Omental fat pad (tissue), 4 donors: ENCODE results near the gene SIGLEC9. TPM values are rescaled to one million over a fixed set of nuclear protein-coding genes. Genes with fewer than 3 reads are reported as not detected.

ENCODE experiments used
- ATAC-seq: fragments of 150-250 bp; one replicate; pipeline ENCODE4 v1.9.1; 2016; ENCODE audit warnings: mild to moderate bottlenecking, moderate library complexity; ENCODE audit not compliant: low FRiP score
- DNase-seq: peaks from one replicate; pipeline ENCODE4 v3.0.0-alpha.2; 2019; ENCODE audit warnings: low spot score
- total RNA-seq, 4 donors: library from RNA; depleted of rRNA; stranded (reverse); fragments of >200 nt; gene quantifications; one replicate each; pipeline ENCODE4 v1.1.0, GENCODE V29; 2016
- TF ChIP-seq, protein P1 (sequence below), 3 donors: fragments of 450-650 bp; IDR thresholded peaks; one replicate each; pipeline ENCODE4 v1.5.1; 2016 to 2017; ENCODE audit warnings: antibody characterized with exemption in 3 of 3, mild to moderate bottlenecking in 3 of 3, moderate library complexity in 2 of 3

SIGLEC9 gene
- total RNA-seq, 4 donors from 2014 or later: 3.5 to 25.0 (median 20.4) TPM

DNA sequence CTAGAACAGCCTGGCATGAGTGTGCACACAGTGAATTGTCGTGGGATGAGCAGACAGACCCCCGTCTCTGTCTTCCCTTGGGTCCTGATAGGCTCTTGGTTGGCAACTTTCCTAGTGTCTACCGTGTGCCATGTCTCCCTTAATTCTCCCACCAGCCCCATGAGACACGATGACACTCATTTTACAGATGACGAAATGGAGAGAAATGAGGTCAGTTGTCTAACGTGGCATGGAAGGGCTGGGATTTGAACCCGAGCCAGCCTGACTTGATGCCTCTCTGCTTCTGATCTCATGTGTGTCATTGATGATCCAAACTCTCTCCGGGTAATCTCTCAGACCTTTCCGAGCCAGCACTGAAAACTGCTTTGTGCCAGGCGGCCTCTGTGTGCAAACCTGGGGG is 33.6 kb upstream of the SIGLEC9 start:
- ATAC-seq (no peak), DNase-seq (no peak)
- TF ChIP-seq, protein P1, sequence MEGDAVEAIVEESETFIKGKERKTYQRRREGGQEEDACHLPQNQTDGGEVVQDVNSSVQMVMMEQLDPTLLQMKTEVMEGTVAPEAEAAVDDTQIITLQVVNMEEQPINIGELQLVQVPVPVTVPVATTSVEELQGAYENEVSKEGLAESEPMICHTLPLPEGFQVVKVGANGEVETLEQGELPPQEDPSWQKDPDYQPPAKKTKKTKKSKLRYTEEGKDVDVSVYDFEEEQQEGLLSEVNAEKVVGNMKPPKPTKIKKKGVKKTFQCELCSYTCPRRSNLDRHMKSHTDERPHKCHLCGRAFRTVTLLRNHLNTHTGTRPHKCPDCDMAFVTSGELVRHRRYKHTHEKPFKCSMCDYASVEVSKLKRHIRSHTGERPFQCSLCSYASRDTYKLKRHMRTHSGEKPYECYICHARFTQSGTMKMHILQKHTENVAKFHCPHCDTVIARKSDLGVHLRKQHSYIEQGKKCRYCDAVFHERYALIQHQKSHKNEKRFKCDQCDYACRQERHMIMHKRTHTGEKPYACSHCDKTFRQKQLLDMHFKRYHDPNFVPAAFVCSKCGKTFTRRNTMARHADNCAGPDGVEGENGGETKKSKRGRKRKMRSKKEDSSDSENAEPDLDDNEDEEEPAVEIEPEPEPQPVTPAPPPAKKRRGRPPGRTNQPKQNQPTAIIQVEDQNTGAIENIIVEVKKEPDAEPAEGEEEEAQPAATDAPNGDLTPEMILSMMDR (IDR thresholded peaks at IDR 0.05): no peak

DNA sequence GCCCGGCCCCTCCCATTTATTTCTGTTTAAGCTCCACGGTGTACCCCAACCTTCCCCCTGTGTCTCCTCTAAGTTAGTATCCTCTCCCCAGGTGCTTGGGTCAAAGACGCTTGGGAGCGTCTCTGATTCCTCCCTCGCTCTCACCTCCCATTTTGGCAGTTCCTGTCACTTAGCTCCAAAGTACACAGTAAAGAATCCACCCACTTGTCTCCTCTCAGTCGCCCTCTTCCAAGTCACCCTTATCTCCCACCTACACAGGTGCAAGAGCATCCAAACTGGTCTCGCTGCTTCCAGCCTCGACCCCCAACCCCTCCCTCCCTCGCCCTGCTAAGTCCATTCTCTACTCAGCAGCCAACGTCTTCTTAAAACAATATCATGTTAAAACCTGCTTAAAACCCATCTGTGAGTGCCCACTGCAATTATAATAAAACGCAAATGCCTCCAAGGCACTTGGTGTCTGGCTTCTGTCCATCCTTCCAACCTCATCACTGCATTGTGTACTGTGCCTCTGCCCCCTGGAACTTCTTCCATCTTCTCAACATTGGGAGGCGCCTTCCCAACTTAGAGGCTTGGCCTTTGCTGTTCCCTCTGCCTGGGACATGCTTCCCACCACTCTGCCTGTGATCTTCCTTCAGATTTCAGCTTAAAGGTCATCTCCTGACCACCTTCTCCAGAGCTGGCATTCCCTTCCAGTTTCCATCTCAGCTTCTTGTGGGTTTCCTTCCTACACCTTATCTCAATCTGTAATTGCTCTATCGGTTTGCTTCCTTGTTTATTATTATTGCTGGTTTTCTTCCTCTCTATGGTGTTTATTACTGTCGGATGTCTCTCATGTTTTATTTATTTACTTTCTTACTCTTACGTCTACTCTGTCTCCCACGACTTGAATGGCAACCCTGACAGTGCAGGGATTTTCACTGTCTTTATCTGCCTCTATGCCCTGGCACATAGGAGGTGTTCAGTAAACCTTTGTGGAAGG is 32.5 kb upstream of the SIGLEC9 start:
- no peak for DNase-seq
- TF ChIP-seq, protein P1 (IDR thresholded peaks at IDR 0.05): no peak
- no peak for ATAC-seq

DNA sequence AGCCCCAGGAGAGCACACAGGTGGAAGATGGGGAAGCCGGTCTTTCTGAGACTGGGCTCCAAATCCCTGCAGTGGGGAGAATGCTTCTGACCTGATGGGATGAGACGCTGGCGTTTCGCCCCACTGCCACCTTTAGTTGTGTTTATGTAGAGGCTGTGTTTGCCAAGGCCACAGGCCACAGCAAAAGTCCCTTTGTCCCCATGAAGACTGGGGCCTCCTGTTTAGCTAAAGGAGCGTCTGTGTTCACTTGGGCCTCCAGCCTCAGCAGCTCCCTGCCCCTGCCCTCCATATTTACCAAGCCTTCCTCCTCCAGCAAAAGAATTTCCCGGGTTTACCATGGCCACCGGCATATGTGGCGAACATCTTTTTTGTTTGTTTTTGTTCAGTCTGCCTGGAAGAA is 31.6 kb upstream of the SIGLEC9 start:
- ATAC-seq (no peak), DNase-seq (no peak)
- TF ChIP-seq, protein P1 (IDR thresholded peaks at IDR 0.05): no peak

DNA sequence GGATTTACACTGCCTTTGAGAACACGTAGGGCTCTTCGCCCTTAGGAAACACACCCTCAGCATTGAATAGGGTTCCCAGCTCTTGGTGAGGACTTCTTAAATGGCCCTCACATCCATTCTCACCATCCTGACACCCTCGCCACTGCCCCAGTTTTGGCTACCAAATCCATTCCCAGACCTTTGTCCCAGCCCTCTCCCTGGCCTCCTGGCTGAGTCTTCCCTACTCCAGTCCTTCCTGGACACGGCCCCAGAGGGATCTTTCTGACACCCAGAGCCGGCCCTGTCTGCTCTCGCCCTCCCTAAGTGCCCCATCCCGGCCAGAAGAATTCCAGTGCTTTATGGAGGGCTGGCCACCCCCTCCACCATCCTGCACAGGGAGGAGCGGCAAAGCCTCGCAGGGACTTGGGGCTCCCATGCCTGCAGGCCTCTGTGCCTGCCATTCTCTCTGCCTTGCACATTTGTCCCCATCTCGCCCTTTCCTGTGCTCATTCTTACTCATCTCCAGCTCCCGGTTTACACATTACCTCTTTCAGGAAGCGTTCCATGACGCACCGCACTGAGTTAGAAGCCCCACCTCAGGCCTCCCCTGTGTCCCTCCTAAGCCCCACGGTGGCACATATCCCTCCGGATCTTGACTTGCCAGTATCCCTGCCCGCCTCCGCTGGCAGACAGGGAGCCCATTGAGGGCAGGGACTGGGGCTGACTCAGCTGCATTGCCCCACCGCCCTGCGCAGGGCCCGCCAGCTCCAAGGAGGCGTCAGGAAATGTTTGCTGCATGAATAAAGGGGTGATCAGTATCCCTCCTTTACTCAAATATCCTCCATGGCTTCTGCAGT is 31.0 kb upstream of the SIGLEC9 start:
- DNase-seq (no peak), ATAC-seq (no peak)
- TF ChIP-seq, protein P1 (IDR thresholded peaks at IDR 0.05): no peak

DNA sequence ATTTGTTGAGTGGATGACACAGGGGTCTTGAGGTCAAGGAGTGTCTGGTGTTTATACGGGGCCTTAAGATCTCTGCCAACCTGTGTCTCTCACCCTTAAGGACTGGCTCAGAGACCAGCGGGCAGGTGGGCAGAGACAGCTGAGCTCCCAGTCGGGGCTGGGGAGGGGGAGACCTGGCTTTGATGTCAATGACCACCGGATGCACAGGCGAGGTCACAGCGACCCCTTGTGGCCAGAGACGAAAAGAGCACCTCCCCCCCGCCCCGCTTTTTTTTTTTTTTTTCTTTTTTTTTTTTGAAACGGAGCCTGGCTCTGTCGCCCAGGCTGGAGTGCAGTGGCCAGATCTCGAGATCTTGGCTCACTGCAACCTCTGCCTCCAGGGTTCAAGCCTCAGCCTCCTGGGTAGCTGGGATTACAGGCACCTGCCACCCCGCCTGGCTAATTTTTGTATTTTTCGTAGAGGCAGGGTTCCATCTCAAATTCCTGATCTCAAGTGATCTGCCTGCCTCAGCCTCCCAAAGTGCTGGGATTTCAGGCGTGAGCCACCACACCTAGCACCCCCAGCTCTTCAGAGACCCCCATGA is 29.9 kb upstream of the SIGLEC9 start:
- DNase-seq (no peak), ATAC-seq (no peak)
- TF ChIP-seq, protein P1 (IDR thresholded peaks at IDR 0.05): no peak

DNA sequence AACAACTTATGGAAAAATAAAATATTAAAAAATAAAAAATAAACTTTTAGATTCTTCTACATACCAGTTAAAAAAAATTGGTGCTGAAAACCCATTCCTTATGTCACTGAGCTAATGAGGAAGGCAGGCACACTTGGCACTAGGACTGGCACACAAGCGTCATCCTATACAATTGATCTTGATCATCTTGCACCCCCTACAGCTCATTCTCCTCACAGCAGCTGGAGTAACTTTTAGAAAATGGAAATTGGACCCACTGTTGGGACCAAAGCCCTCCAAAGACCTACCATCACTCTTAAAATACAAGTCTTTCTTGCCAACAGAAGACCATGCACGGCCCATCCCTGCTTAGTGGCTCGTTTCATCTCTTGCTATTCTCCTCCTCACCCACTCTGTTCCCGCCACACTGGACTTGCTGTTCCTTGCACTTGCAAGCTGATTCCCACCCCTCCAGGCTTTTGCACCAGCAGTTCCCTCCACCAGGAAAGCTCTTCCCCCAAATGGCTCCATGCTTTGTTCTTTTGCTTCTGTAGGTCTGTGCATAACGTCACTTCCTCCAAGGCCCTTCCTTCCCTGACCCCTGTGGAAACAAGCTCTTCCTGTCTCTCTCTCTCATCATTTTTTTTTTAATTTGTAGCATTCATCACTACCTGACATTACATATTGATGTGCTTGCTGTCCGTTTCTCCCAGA is 28.1 kb upstream of the SIGLEC9 start:
- no peak for ATAC-seq
- DNase-seq: no peak
- TF ChIP-seq, protein P1 (IDR thresholded peaks at IDR 0.05): no peak
